ENCODE results near the gene RAPGEF4.

- TF ChIP-seq CTCF (IDR thresholded peaks at IDR 0.05), result no peak
- no peak for TF ChIP-seq POLR2A (IDR thresholded peaks at IDR 0.05)
Observed at GRCh38 chr2:172847188-172847587, 111.5 kb downstream of the RAPGEF4 start.
